Activated CD8-positive, alpha-beta memory T cell treated with anti-CD3 and anti-CD28 coated beads for 1 hour (primary cell): ENCODE measurements around the gene ABLIM2.

Experiments used
- DNase-seq, 2 donors: peaks; one replicate each; pipeline ENCODE4 v3.0.0-alpha.2; 2020; ENCODE audit warnings: low read depth in 1 of 2; ENCODE audit errors: extremely low read depth in 1 of 2

Gene ABLIM2

DNA sequence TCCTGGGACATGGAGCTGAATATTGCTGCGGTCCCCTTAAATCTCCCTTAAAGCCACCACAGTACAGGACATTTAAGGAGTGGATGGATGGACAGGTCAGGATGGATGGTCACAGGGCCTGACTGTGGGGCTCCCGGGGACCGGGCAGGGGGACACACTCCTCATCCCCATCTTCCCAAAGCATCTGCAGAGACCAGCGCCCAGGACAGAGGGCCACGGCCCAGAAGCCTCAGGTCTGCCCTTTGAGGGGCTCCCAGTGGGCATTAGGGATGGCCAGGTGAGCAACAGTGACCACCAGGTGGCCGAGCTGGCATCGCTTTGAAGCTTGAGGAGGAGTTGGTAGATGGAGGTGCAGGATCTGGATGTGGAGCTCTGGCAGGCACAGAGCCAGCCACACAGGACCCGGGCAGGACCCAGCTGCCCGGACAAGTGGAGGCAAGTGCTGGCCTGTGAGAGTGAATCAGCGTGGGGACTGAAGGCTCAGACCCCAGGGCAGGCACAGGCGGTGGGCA, 51.4 kb downstream of the ABLIM2 start:
- no peak for DNase-seq

DNA sequence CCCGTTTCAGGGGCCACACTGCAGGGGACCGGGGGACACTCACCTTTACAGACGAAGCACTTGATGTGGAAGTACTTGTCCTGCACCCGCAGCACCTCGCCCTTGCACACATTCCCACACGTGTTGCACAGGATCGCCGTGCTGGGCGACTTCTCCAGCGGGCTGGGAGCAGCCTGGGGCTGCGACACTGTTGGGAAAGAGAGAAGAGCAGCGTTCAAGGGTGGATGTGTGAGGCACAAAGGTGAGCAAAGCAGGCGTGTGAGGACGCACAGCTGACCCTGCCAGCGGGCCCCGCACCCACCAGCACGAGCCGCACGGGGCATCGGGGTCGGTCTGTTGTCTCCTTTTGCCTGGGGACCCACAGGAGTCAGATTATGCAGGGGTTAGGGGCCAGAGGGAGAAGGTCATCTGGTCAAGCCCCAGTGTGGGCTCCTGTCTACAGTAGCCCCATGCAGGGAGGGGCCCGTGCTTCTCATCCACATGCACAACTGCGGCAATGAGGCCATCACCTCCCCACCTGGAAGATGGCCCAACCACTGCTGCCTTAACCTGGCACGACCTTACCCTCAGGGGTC, 52.1 kb downstream of the ABLIM2 start:
- DNase-seq = no peak

GRCh38 chr4:8105306-8106100, 53.1 kb downstream of the ABLIM2 start:
- DNase-seq = no peak

- no peak for DNase-seq
Observed at GRCh38 chr4:8104491-8105305, 53.9 kb downstream of the ABLIM2 start.

DNA sequence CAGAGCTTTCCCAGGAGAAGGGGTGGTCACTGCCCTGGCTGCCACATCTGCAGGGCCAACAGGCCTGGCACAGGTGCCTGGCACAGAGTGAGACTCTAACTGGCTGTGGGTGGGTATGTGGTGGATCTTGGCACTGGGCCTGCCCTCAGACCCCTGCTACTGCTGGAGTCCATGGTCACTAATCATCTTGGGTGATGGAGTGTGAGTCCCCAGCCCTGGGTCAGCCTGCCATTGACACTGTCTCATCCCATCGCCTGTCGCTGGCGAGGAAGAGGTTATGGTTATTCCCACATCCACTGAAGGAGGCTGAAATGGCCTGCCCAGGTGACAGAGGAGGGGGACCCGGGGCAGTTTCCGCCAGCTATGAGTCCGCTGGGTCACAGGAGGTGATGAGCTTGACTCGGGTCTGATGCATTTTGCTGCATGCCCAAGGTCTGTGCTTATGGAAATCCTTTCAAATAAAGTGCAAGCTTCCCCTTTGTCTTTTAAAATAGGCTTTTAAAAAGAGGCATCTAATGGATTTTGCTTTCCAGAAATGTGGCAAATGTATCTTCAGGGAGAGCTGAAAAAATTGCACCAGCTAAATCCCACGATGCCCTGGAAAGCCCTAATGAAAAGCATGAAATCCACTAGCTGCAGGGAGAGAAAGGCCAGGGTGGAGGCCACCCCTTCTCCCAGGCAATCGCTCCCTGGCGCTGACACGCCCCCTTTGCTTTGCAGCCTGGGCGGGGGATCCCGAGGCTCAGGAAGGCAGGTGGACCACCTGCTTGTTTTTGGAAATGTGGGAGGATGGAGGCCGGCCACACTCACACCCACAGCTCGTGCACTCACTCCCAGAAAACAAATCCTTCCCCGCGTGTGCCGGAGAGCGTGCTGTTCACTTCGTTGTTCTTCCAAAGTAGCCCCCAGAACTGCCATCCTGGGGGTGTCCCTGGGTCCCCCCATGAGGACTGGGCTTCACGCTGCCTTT, 54.9 kb downstream of the ABLIM2 start:
- DNase-seq = no peak

GRCh38 chr4:8102831-8103230, 55.8 kb downstream of the ABLIM2 start:
- no peak for DNase-seq

DNA sequence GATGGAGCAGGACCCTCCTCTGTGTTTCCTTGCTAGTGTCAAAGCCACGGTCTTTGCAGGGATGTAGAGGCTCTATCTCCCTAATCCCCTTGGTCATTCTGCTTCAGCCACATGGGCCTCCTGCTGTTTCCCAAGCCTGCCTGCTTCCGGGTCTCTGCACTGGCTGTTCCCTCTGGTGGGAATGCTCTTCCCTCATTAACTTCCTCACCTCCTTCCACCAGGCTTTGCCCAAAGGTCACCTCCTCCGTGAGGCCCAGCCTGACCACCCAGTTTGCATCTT, 56.6 kb downstream of the ABLIM2 start:
- no peak for DNase-seq

- no peak for DNase-seq
Observed at GRCh38 chr4:8101213-8102075, 57.2 kb downstream of the ABLIM2 start.

- DNase-seq = no peak
Observed at GRCh38 chr4:8099981-8100464, 58.6 kb downstream of the ABLIM2 start.

DNA sequence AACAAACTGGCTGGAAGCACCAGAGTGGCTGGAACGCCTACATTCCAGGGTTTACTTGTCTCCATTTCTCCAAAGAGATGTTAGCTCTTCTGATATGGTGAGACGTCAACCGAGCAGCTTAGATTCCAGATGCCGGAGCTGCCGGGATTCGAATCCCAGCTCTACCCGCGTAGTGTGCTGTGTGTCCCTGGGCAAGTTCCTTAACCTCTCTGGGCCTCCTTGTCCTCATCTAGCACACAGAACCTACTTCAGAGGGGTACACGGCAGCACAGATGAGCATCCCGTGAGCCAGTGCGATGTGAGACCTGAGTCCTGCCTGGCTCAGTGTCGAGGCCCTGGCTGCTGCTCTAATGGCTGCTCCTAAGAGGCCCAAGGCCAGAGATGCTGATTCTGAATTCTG, 60.1 kb downstream of the ABLIM2 start:
- no peak for DNase-seq

GRCh38 chr4:8097721-8098345, 60.8 kb downstream of the ABLIM2 start:
- no peak for DNase-seq

- no peak for DNase-seq
Observed at GRCh38 chr4:8097141-8097541, 61.5 kb downstream of the ABLIM2 start.

GRCh38 chr4:8096690-8097061, 61.9 kb downstream of the ABLIM2 start:
- no peak for DNase-seq

DNA sequence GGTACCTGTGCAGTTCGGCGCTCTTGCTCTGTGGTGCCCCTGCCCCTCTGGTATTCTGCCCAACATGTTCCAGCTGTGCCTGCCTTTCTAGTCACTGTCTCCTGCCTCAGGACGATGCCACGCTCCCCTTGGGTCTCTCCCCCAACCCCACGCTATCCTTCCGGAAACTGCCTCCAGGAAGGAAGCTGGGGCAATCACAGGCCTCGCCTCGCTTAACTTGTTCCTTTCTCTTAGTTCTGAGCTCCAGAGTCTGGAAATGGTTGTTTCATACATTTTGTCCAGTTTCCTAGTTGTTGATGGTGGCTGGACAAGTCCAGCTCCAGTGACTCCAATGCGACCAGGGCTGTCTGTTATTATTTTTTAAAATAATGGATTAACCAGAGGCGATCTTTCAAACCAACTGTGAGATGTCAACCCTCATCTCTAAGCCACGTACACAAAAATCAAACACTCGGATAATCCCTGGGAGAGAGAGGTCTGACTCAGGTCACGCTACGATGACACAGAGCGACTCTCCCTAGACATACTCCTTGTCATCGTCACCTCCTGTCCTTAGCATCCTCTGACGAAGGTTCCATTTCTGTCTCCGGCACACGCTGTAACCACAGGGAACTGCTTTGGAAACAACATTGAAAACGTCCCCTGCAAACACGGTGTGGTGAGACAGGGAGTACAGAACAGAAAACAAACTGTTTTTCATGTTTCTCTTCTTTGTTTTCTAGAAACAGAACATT, 62.5 kb downstream of the ABLIM2 start:
- DNase-seq = no peak

GRCh38 chr4:8093587-8094274, 64.9 kb downstream of the ABLIM2 start:
- DNase-seq = no peak

DNA sequence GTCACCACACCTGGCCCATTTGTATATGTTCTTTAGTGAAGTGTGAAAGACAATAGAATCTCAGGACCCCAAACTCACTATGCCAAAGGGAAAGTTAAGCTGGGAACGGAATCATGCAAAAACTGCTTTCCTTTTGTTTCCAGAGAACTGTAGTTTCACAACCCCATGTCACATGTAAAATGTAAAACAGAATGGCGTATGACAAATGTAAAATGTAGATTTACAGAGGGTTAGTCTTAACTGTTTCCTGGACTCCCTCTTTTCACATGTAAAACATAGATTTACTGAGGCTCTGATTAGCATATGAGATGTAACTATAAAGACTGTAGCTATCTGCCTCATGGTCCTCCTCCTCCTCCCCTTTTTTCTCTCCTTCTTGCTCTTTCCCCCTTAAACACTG, 66.3 kb downstream of the ABLIM2 start:
- no peak for DNase-seq

GRCh38 chr4:8090744-8091301, 67.8 kb downstream of the ABLIM2 start:
- DNase-seq = no peak

GRCh38 chr4:8090312-8090711, 68.3 kb downstream of the ABLIM2 start:
- DNase-seq = no peak
